T-helper 1 cell treated with Interleukin-12 subunit alpha and Interleukin-12 subunit beta and Interleukin-4 antibody, amounts not matched to agents 30 μg/mL and 1 μg/mL, for 36 hours (primary cell): Measurements from ENCODE around the gene TOX2.

Source experiments
- H3K27ac Mint-ChIP-seq: one replicate; pipeline ENCODE4 v1.8.0; 2021; ENCODE audit warnings: mild to moderate bottlenecking, mixed read lengths
- H3K27me3 Mint-ChIP-seq: one replicate; pipeline ENCODE4 v1.8.0; 2021; ENCODE audit warnings: low read depth, mixed read lengths
- H3K36me3 Mint-ChIP-seq: one replicate; pipeline ENCODE4 v1.8.0; 2021; ENCODE audit warnings: low read depth, mixed read lengths
- H3K4me1 Mint-ChIP-seq: one replicate; pipeline ENCODE4 v1.8.0; 2021; ENCODE audit warnings: low read depth, mixed read lengths
- H3K4me3 Mint-ChIP-seq: one replicate; pipeline ENCODE4 v1.8.0; 2021; ENCODE audit warnings: mild to moderate bottlenecking, moderate library complexity, mixed read lengths
- H3K9me3 Mint-ChIP-seq: one replicate; pipeline ENCODE4 v1.8.0; 2021; ENCODE audit warnings: mixed read lengths

TOX2 gene

DNA sequence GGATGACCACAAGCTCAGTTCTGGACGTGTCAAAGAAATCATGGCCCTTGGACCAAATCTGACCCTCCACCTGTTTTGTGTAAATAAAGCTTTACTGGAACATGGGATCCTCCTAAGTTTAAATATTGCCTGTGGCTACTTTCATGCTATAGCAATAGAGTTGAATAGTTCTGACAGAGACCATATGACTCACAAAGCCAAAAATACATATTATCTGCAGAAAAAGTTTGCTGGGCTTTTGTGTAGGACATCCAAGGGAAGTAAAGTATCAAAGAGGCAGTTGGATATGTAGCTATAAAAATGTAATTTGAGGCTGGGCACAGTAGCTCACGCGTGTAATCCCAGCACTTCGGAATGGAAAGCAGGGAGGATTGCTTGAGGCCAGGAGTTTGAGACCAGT lies 78.9 kb downstream of the TOX2 start:
- Mint-ChIP-seq H3K4me3 (no peak overlapping the region), H3K4me1 (peaks cover 12% of the 10 kb centered on the region), H3K27ac (no peak overlapping the region), H3K9me3 (peaks cover 28% of the 10 kb centered on the region), H3K36me3 (peaks cover 14% of the 10 kb centered on the region), H3K27me3 (peaks cover 5% of the 10 kb centered on the region)

- peaks cover 11% of the 10 kb centered on the region for H3K4me1 Mint-ChIP-seq
- H3K27me3 Mint-ChIP-seq = peaks cover 5% of the 10 kb centered on the region
- peaks cover 11% of the 10 kb centered on the region for H3K36me3 Mint-ChIP-seq
- no peak overlapping the region for H3K4me3 Mint-ChIP-seq
- no peak overlapping the region for H3K27ac Mint-ChIP-seq
- peaks cover 25% of the 10 kb centered on the region for H3K9me3 Mint-ChIP-seq
These were observed 79.9 kb downstream of the TOX2 start for GRCh38 chr20:43994486-43995100.

GRCh38 chr20:43995645-43996044 lies 81.0 kb downstream of the TOX2 start:
- H3K36me3 Mint-ChIP-seq = peaks cover 17% of the 10 kb centered on the region
- H3K9me3 Mint-ChIP-seq = peaks cover 20% of the 10 kb centered on the region
- no peak overlapping the region for H3K27ac Mint-ChIP-seq
- peaks cover 15% of the 10 kb centered on the region for H3K4me1 Mint-ChIP-seq
- peaks cover 10% of the 10 kb centered on the region for H3K27me3 Mint-ChIP-seq
- no peak overlapping the region for H3K4me3 Mint-ChIP-seq

DNA sequence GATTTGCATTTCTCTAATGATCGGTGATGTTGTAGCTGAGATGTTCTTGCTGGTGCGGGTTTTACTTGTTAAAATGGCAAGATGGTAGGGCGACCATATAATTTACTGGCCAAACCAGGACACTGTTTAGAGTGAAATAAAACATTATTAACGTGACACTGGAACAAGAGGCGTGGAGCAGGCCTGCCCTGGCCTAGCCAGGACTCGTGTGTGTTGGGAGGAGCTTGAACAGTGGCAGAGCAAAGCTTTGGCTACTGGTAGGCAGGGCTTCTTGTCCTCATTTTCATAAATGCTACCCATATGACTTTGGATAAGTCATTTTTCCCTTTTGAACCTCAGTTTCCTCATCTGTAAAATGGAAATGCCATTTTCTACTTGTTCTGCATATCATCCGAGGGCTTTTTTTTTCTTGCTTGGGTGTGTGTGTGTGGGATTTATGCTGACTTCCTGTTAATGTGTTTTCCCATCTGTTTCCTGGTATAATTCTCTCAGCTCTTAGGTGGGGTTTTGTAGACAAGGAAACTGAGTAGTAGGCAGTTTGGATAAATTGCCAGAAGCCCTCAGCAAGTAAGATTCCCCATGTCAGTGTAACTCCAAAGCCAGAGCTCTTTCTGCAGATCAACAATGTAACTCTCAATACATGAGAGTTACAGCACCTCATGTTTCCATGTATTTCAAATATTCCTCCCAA lies 81.7 kb downstream of the TOX2 start:
- Mint-ChIP-seq H3K4me1 (peaks cover 19% of the 10 kb centered on the region), H3K27me3 (peaks cover 10% of the 10 kb centered on the region), H3K9me3 (peaks cover 20% of the 10 kb centered on the region), H3K27ac (no peak overlapping the region), H3K36me3 (peaks cover 17% of the 10 kb centered on the region), H3K4me3 (no peak overlapping the region)

- H3K27me3 Mint-ChIP-seq = peaks cover 21% of the 10 kb centered on the region
- no peak overlapping the region for H3K4me3 Mint-ChIP-seq
- peaks cover 19% of the 10 kb centered on the region for H3K36me3 Mint-ChIP-seq
- peaks cover 20% of the 10 kb centered on the region for H3K9me3 Mint-ChIP-seq
- H3K4me1 Mint-ChIP-seq = peaks cover 43% of the 10 kb centered on the region
- H3K27ac Mint-ChIP-seq = no peak overlapping the region
These were observed 85.2 kb downstream of the TOX2 start for GRCh38 chr20:43999848-44000247.

GRCh38 chr20:44001667-44002596 lies 87.3 kb downstream of the TOX2 start:
- Mint-ChIP-seq H3K4me1 (peaks cover 37% of the 10 kb centered on the region), H3K9me3 (peaks cover 8% of the 10 kb centered on the region), H3K4me3 (no peak overlapping the region), H3K36me3 (peaks cover 19% of the 10 kb centered on the region), H3K27me3 (peaks cover 20% of the 10 kb centered on the region), H3K27ac (no peak overlapping the region)

DNA sequence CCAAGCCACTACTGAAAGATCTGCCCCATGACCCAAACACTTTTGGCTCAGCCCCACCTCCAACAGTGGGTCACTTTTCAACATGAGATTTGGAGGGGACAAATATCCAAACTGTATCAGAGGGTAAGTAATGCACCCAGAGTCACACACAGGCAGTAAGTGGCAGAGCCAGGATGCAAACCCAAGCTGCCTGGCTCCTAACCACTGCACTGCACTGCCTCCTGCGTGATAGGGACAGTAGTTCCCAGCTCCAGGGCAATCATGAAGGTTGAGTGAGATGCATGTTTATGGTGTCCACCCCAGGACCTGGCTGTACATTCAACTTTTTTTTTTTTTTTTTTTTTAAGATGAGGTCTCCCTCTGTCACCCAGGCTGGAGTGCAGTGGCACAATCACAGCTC lies 88.2 kb downstream of the TOX2 start:
- Mint-ChIP-seq H3K4me3 (no peak overlapping the region), H3K36me3 (peaks cover 19% of the 10 kb centered on the region), H3K27ac (no peak overlapping the region), H3K9me3 (peaks cover 2% of the 10 kb centered on the region), H3K4me1 (peaks cover 36% of the 10 kb centered on the region), H3K27me3 (peaks cover 20% of the 10 kb centered on the region)

GRCh38 chr20:44003609-44004008 lies 89.0 kb downstream of the TOX2 start:
- H3K4me3 Mint-ChIP-seq = no peak overlapping the region
- H3K36me3 Mint-ChIP-seq = peaks cover 19% of the 10 kb centered on the region
- no peak overlapping the region for H3K27ac Mint-ChIP-seq
- H3K4me1 Mint-ChIP-seq = peaks cover 36% of the 10 kb centered on the region
- peaks cover 20% of the 10 kb centered on the region for H3K27me3 Mint-ChIP-seq
- no peaks in the 10 kb centered on the region for H3K9me3 Mint-ChIP-seq

DNA sequence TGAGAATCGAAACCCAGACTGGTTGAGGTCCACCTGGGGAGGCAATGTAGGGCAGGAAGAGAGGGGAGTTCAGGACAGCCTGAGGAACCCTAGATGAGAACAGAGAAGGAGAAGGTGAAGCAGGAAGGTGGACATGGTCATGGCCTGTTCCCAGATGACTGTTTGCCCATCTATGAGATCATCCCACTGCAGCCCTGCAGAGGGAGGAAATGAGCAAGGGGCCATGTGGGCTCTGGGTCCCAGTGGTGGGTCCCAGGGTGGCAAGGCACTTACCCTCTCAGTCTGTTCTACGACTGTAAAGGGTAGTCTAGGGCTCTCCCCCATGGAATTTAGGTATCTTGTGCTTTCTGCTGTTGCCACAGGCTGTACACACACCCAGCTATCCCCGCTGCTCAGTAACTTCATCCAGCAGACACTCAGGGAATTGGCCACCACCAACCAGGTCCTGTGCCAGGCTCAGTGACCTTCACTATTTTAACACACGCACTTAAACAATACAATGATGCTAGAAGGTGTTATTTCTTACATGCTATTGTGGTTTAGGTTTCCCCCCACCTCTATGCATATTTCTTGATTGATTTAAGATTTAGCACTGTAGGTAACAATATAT lies 89.8 kb downstream of the TOX2 start:
- no peak overlapping the region for H3K4me3 Mint-ChIP-seq
- peaks cover 19% of the 10 kb centered on the region for H3K36me3 Mint-ChIP-seq
- H3K4me1 Mint-ChIP-seq = peaks cover 36% of the 10 kb centered on the region
- H3K27ac Mint-ChIP-seq = no peak overlapping the region
- H3K9me3 Mint-ChIP-seq = no peaks in the 10 kb centered on the region
- H3K27me3 Mint-ChIP-seq = peaks cover 20% of the 10 kb centered on the region

DNA sequence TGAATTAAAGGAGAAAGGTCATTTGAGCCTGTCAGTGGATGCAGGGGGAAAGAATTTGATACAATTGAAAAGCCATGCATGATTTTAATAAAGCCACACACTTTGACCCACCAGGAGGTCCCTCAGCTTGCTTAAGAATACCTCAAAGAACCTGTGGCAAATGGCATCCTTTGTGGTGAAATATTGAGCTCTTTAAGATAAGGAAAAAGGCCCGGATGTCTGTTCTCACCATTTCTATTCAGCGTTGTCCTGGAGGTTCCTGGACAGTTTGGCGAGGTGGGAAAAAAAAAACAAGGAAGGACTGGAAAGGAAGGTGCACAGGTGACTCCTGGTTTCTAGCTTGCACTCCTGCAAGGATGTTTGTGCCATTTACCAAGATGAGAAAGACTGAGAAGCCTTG lies 91.0 kb downstream of the TOX2 start:
- Mint-ChIP-seq H3K4me3 (no peak overlapping the region), H3K27ac (no peak overlapping the region), H3K27me3 (peaks cover 22% of the 10 kb centered on the region), H3K9me3 (no peaks in the 10 kb centered on the region), H3K36me3 (peaks cover 9% of the 10 kb centered on the region), H3K4me1 (peaks cover 34% of the 10 kb centered on the region)

- Mint-ChIP-seq H3K4me1 (peaks cover 36% of the 10 kb centered on the region), H3K9me3 (no peaks in the 10 kb centered on the region), H3K4me3 (no peak overlapping the region), H3K36me3 (peaks cover 8% of the 10 kb centered on the region), H3K27me3 (peaks cover 25% of the 10 kb centered on the region), H3K27ac (no peak overlapping the region)
These were observed 91.5 kb downstream of the TOX2 start for GRCh38 chr20:44006126-44006525.

GRCh38 chr20:44006578-44006977 lies 91.9 kb downstream of the TOX2 start:
- H3K4me1 Mint-ChIP-seq = peaks cover 36% of the 10 kb centered on the region
- no peak overlapping the region for H3K27ac Mint-ChIP-seq
- H3K36me3 Mint-ChIP-seq = peaks cover 8% of the 10 kb centered on the region
- no peaks in the 10 kb centered on the region for H3K9me3 Mint-ChIP-seq
- no peak overlapping the region for H3K4me3 Mint-ChIP-seq
- H3K27me3 Mint-ChIP-seq = peaks cover 28% of the 10 kb centered on the region

DNA sequence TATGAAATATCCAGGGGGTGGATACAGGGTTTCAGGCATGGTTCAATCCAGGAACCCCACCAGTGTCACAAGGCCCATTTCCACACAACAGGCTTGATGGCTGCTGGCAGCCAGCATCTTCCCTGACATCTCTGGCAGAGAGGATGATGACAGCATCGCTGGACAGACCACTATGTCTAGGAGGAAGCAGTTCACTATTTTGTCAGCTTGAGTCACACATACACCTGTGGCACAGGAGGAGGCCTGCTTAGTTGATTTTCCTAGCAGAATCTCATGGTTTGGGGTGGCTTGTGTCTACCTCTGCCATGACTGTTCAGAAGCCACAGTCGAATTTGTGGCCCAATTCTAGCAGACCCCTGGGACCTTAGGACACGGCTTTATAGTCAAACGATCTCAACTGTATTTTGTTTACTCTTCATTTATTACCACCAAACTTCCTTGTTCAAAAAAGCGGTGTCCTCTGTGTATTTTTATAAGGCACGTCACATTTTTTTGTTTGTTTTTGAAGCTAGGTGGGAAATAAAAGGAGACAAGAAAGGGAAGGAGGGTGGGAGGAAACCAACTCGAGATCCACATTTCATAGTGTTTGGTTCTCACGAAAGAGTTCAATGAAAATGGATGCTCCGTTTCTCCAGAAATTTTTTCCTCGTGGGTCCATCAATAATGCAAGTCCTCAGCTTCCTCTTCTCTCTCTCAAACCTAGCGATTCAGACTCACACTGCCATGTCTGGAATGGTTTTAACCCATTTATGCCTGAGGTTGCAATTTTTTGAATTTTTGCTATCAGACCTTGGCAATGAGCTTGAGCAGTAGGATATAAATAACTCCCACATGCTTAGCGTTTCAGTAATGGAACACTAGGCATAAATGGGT lies 94.4 kb downstream of the TOX2 start:
- H3K9me3 Mint-ChIP-seq = peaks cover 6% of the 10 kb centered on the region
- no peak overlapping the region for H3K4me3 Mint-ChIP-seq
- H3K27me3 Mint-ChIP-seq = peaks cover 27% of the 10 kb centered on the region
- no peak overlapping the region for H3K27ac Mint-ChIP-seq
- peaks cover 9% of the 10 kb centered on the region for H3K36me3 Mint-ChIP-seq
- H3K4me1 Mint-ChIP-seq = peaks cover 20% of the 10 kb centered on the region

- Mint-ChIP-seq H3K36me3 (peaks cover 9% of the 10 kb centered on the region), H3K4me3 (no peak overlapping the region), H3K27me3 (peaks cover 24% of the 10 kb centered on the region), H3K27ac (no peak overlapping the region), H3K9me3 (peaks cover 6% of the 10 kb centered on the region), H3K4me1 (peaks cover 19% of the 10 kb centered on the region)
These were observed 95.0 kb downstream of the TOX2 start for GRCh38 chr20:44009679-44009992.
